PC-3 (cell line): ENCODE measurements around the gene KAT2B. TPM values are rescaled to one million over a fixed set of nuclear protein-coding genes. Genes with fewer than 3 reads are reported as not detected.

Experiments used
- ATAC-seq: fragments of 200-7000 bp; cut with Tn5 transposase; 2 replicates; pipeline ENCODE4 v1.9.1; 2020; ENCODE audit warnings: mild to moderate bottlenecking, moderate library complexity
- BruUV-seq: library from RNA; stranded (reverse); fragments of 400-500 nt; replicated peaks from 2 replicates; lab custom pipeline; 2021; lab: Mats Ljungman, UMichigan
- CTCF ChIA-PET: fragments of 300-600 bp; sonication (Branson Sonifier 250); formaldehyde crosslinking; loops from one replicate; lab custom pipeline; 2022; ENCODE audit warnings: antibody characterized with exemption; lab: Charles Lee
- POLR2A ChIA-PET: fragments of 300-600 bp; sonication (Branson Sonifier 250); formaldehyde crosslinking; loops from one replicate; lab custom pipeline; 2022; ENCODE audit warnings: antibody characterized with exemption; ENCODE audit not compliant: unreplicated experiment; lab: Charles Lee
- DNase-seq: peaks from one replicate; pipeline ENCODE4 v3.0.0-alpha.2; 2015
- H2AFZ ChIP-seq: fragments of 300-600 bp; sonication (generic); 2 replicates; pipeline ENCODE4 v1.6.0; 2016; ENCODE audit warnings: antibody characterized with exemption, low read length
- H3F3A ChIP-seq: fragments of 300-600 bp; sonication (generic); one replicate; pipeline ENCODE4 v1.6.0; 2017; ENCODE audit warnings: antibody characterized with exemption, low read length, control low read depth, mild to moderate bottlenecking; ENCODE audit not compliant: unreplicated experiment
- H3K27ac ChIP-seq: fragments of 300-600 bp; sonication (generic); 2 replicates; pipeline ENCODE4 v1.5.1; 2016; ENCODE audit warnings: mild to moderate bottlenecking, low read length
- H3K27me3 ChIP-seq: fragments of 300-600 bp; sonication (generic); 2 replicates; pipeline ENCODE4 v1.6.1; 2016; ENCODE audit warnings: low read length, mixed read lengths
- H3K36me3 ChIP-seq: fragments of 300-600 bp; sonication (generic); 2 replicates; pipeline ENCODE4 v1.6.1; 2016; ENCODE audit warnings: low read depth, mixed run types, low read length, mixed read lengths
- H3K4me1 ChIP-seq: fragments of 300-600 bp; sonication (generic); 2 replicates; pipeline ENCODE4 v1.5.1; 2016; ENCODE audit warnings: low read length; ENCODE audit not compliant: insufficient read depth
- H3K4me2 ChIP-seq: fragments of 300-600 bp; sonication (generic); 2 replicates; pipeline ENCODE4 v1.6.0; 2016; ENCODE audit warnings: low read length
- H3K4me3 ChIP-seq: fragments of 300-600 bp; sonication (generic); 2 replicates; pipeline ENCODE4 v1.5.1; 2016; ENCODE audit warnings: mild to moderate bottlenecking, low read length, mixed read lengths
- H3K79me2 ChIP-seq: fragments of 300-600 bp; sonication (generic); 2 replicates; pipeline ENCODE4 v1.6.1; 2017; ENCODE audit warnings: low read length, mixed read lengths
- H3K9ac ChIP-seq: fragments of 300-600 bp; sonication (generic); 2 replicates; pipeline ENCODE4 v1.6.0; 2016; ENCODE audit warnings: mild to moderate bottlenecking, low read length
- H3K9me2 ChIP-seq: fragments of 300-600 bp; sonication (generic); replicated peaks from 2 replicates; pipeline ENCODE4 v1.6.1; 2016; ENCODE audit warnings: mixed run types, low read length, mixed read lengths
- H3K9me3 ChIP-seq: fragments of 300-600 bp; sonication (generic); 2 replicates; pipeline ENCODE4 v1.6.1; 2016; ENCODE audit warnings: low read length, mixed read lengths
- H4K20me1 ChIP-seq: fragments of 300-600 bp; sonication (generic); 2 replicates; pipeline ENCODE4 v1.6.1; 2016; ENCODE audit warnings: low read length, mixed read lengths
- CTCF ChIP-seq: fragments of 300-600 bp; sonication (generic); conservative IDR thresholded peaks from 2 replicates; pipeline ENCODE4 v1.5.1; 2017; ENCODE audit warnings: antibody characterized with exemption, low read depth, mild to moderate bottlenecking, low read length
- EZH2 ChIP-seq: fragments of 300-600 bp; sonication (generic); IDR thresholded peaks from one replicate; pipeline ENCODE4 v1.6.1; 2017; ENCODE audit warnings: antibody characterized with exemption, mild to moderate bottlenecking, low read length; ENCODE audit not compliant: unreplicated experiment
- EZH2phosphoT487 ChIP-seq: fragments of 300-600 bp; sonication (generic); IDR thresholded peaks from 2 replicates; pipeline ENCODE4 v1.6.1; 2018; ENCODE audit warnings: mild to moderate bottlenecking, antibody characterized with exemption, low read length, borderline replicate concordance
- intact Hi-C: fragments of 100-400 bp; cut with micrococcal nuclease; formaldehyde crosslinking; loops from 2 replicates; pipeline ENCODE4 v1.9.0; 2023
- total RNA-seq: library from RNA; depleted of rRNA; stranded (reverse); fragments of >200 nt; gene quantifications from 2 replicates; pipeline ENCODE4 v1.2.3, GENCODE V29; 2014

Gene KAT2B
- total RNA-seq, 1 experiment from 2014 or later, result 11.9 TPM

GRCh38 chr3:20137647-20138046 lies 97.4 kb downstream of the KAT2B start:
- DNase-seq, result no peak
- Histone ChIP-seq H2AFZ (no peak overlapping the region), H3K36me3 (no peaks in the 10 kb centered on the region), H3K27ac (no peak overlapping the region), H3K4me3 (no peak overlapping the region), H3K4me2 (no peak overlapping the region), H3F3A (no peaks in the 10 kb centered on the region), H3K9me2 (no peaks in the 10 kb centered on the region), H4K20me1 (no peaks in the 10 kb centered on the region), H3K79me2 (no peaks in the 10 kb centered on the region), H3K9ac (no peak overlapping the region), H3K4me1 (peaks cover 6% of the 10 kb centered on the region; the same call in 1 of the 2 replicates), H3K27me3 (no peaks in the 10 kb centered on the region), H3K9me3 (no peaks in the 10 kb centered on the region)
- ChIA-PET POLR2A (no interaction called here), CTCF (no interaction called here)
- ATAC-seq, result no peak
- no TSS peak for BruUV-seq
- intact Hi-C loops, result no loop called here
- TF ChIP-seq EZH2phosphoT487, result no peak
- no peak for TF ChIP-seq CTCF
- no peak for TF ChIP-seq EZH2

- POLR2A ChIA-PET, result no interaction called here
- no TSS peak for BruUV-seq
- intact Hi-C loops, result no loop called here
Measured at GRCh38 chr3:20140881-20141280, 100.6 kb downstream of the KAT2B start.

More at GRCh38 chr3:20140881-20141280, 100.6 kb downstream of the KAT2B start:
- DNase-seq, result no peak
- H3K9me3 ChIP-seq, result no peaks in the 10 kb centered on the region
- no peaks in the 10 kb centered on the region for H3K27me3 ChIP-seq
- no peak overlapping the region for H2AFZ ChIP-seq
- H3K27ac ChIP-seq, result no peak overlapping the region
- H3K36me3 ChIP-seq, result no peaks in the 10 kb centered on the region
- no peaks in the 10 kb centered on the region for H3F3A ChIP-seq
- peaks cover 6% of the 10 kb centered on the region; the same call in 1 of the 2 replicates for H3K4me1 ChIP-seq
- ATAC-seq, result no peak
- H4K20me1 ChIP-seq, result no peaks in the 10 kb centered on the region
- no peak overlapping the region for H3K9ac ChIP-seq
- TF ChIP-seq EZH2 (no peak), EZH2phosphoT487 (no peak), CTCF (no peak)
- CTCF ChIA-PET, result no interaction called here
- H3K4me2 ChIP-seq, result no peak overlapping the region
- no peaks in the 10 kb centered on the region for H3K9me2 ChIP-seq
- no peak overlapping the region for H3K4me3 ChIP-seq
- no peaks in the 10 kb centered on the region for H3K79me2 ChIP-seq
